ENCODE data around the gene SRY.

- TF ChIP-seq CTCF (IDR thresholded peaks at IDR 0.05; ENCODE audit: low read length) (peak; percentile 52), EZH2 (IDR thresholded peaks at IDR 0.05; ENCODE audit: borderline replicate concordance, low read length) (no peak)
Measured at GRCh38 chrY:2789756-2790155, 2.3 kb upstream of the SRY start.
